Measurements from ENCODE around the gene DRC7.

The DRC7 gene

GRCh38 chr16:57724531-57724930 is 29.9 kb downstream of the DRC7 start:
- Histone ChIP-seq H3K4me3 (ENCODE audit: low read depth, low read length) (no peak overlapping the region), H3K9me3 (ENCODE audit: severe bottlenecking) (no peaks in the 10 kb centered on the region), H3K27ac (no peak overlapping the region), H3K36me3 (no peaks in the 10 kb centered on the region), H3K27me3 (ENCODE audit: insufficient read depth, low read depth, severe bottlenecking) (no peaks in the 10 kb centered on the region)
- TF ChIP-seq CTCF (IDR thresholded peaks at IDR 0.05; ENCODE audit: low read depth, low read length) = no peak
- DNase-seq = no peak

GRCh38 chr16:57725151-57725550 is 30.5 kb downstream of the DRC7 start:
- no peak for TF ChIP-seq CTCF (IDR thresholded peaks at IDR 0.05; ENCODE audit: low read depth, low read length)
- no peak for DNase-seq
- H3K27ac ChIP-seq = no peak overlapping the region
- H3K4me3 ChIP-seq (ENCODE audit: low read depth, low read length) = no peak overlapping the region
- H3K36me3 ChIP-seq = no peaks in the 10 kb centered on the region
- H3K9me3 ChIP-seq (ENCODE audit: severe bottlenecking) = no peaks in the 10 kb centered on the region
- no peaks in the 10 kb centered on the region for H3K27me3 ChIP-seq (ENCODE audit: insufficient read depth, low read depth, severe bottlenecking)

- no peaks in the 10 kb centered on the region for H3K9me3 ChIP-seq (ENCODE audit: severe bottlenecking)
- no peak overlapping the region for H3K4me3 ChIP-seq (ENCODE audit: low read depth, low read length)
- TF ChIP-seq CTCF (IDR thresholded peaks at IDR 0.05; ENCODE audit: low read depth, low read length) = no peak
- H3K27me3 ChIP-seq (ENCODE audit: insufficient read depth, low read depth, severe bottlenecking) = no peaks in the 10 kb centered on the region
- H3K27ac ChIP-seq = no peak overlapping the region
- DNase-seq = no peak
- no peaks in the 10 kb centered on the region for H3K36me3 ChIP-seq
These were observed 30.9 kb downstream of the DRC7 start for GRCh38 chr16:57725554-57725953.

- no peak overlapping the region for H3K4me3 ChIP-seq (ENCODE audit: low read depth, low read length)
- no peak for DNase-seq
- no peaks in the 10 kb centered on the region for H3K36me3 ChIP-seq
- no peak overlapping the region for H3K27ac ChIP-seq
- no peaks in the 10 kb centered on the region for H3K9me3 ChIP-seq (ENCODE audit: severe bottlenecking)
- H3K27me3 ChIP-seq (ENCODE audit: insufficient read depth, low read depth, severe bottlenecking) = no peaks in the 10 kb centered on the region
- no peak for TF ChIP-seq CTCF (IDR thresholded peaks at IDR 0.05; ENCODE audit: low read depth, low read length)
These were observed 31.4 kb downstream of the DRC7 start for GRCh38 chr16:57725976-57726375.

GRCh38 chr16:57726433-57726947 is 31.9 kb downstream of the DRC7 start:
- DNase-seq = no peak
- Histone ChIP-seq H3K36me3 (no peaks in the 10 kb centered on the region), H3K4me3 (ENCODE audit: low read depth, low read length) (no peak overlapping the region), H3K27ac (no peak overlapping the region), H3K27me3 (ENCODE audit: insufficient read depth, low read depth, severe bottlenecking) (no peaks in the 10 kb centered on the region), H3K9me3 (ENCODE audit: severe bottlenecking) (no peaks in the 10 kb centered on the region)
- TF ChIP-seq CTCF (IDR thresholded peaks at IDR 0.05; ENCODE audit: low read depth, low read length) = no peak

GRCh38 chr16:57727610-57728009 is 33.0 kb downstream of the DRC7 start:
- Histone ChIP-seq H3K36me3 (no peaks in the 10 kb centered on the region), H3K9me3 (ENCODE audit: severe bottlenecking) (no peaks in the 10 kb centered on the region), H3K4me3 (ENCODE audit: low read depth, low read length) (no peak overlapping the region), H3K27ac (no peak overlapping the region), H3K27me3 (ENCODE audit: insufficient read depth, low read depth, severe bottlenecking) (no peaks in the 10 kb centered on the region)
- no peak for DNase-seq
- no peak for TF ChIP-seq CTCF (IDR thresholded peaks at IDR 0.05; ENCODE audit: low read depth, low read length)

Data from WERI-Rb-1 (cell line).